AML-193 (cell line): ENCODE measurements around the gene ZNF397.
"Not testable (repeated sequence)": the region's sequence is repeated elsewhere in the genome, so short reads cannot be mapped to it uniquely, and the experiment has no call there.

Source experiments
- DNase-seq, 2 experiments: peaks; one replicate each; lab custom pipeline; 2025; lab: John Stamatoyannopoulos, UW

Gene ZNF397

DNA sequence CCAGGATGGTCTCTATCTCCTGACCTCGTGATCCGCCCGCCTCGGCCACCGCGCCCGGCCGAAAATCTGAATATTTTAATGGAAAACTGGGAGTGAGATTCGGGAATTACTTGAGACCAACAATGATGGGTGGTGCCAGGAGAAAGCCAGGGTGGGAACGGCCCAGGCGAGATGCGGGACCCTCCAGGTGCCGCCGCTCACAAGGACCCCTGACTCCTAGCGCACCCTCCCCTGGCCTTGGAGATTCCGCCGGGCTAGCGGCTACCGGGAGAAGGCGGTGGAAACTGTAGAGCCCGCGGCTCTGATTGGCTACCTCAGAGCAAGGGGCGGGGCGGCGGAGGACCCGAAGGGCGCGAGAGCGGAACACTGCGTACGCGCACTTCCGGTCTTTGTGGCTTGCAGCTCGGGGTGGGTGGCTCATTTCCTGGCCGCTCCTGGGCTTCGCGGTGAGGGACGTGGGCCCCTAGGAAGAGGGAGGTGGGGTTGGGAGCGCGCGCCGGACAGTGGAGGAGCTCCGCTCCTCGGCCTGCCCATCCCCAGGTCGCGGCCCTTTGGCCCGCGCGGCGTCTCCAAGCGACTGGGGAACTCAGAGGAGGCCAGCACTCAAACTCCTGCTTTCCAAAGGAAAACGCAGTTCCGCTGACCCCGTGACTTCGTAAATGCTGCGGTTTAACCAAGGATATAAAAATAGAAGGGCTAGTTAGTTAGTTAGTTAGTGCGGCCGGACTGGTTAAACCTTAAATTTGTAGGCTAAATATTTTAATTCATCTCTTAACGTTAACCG lies at the start of gene ZNF397:
Gene ZNF397, plus strand, starts transcription at position 371 of the 784 bp plus-strand sequence. CDS start 1,437 bp downstream, outside the sequence.
- DNase-seq, result peak; percentile 93 to 94

DNA sequence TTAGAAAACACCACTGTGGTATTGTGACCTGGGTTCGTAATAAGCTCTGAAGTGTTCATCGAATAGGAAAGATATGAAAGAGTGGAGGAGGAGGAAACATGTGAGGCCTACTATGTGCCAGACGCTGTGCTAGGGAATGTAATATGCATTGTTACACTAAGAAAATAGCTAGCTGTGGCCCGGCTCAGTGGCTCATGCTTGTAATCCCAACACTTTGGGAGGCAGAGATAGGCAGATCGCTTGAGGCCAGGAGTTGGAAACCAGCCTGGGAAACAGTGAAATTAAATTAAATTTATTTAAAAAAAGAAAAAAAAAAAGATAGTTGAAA lies 49.2 kb upstream of the ZNF397 start:
- DNase-seq, result no peak

DNA sequence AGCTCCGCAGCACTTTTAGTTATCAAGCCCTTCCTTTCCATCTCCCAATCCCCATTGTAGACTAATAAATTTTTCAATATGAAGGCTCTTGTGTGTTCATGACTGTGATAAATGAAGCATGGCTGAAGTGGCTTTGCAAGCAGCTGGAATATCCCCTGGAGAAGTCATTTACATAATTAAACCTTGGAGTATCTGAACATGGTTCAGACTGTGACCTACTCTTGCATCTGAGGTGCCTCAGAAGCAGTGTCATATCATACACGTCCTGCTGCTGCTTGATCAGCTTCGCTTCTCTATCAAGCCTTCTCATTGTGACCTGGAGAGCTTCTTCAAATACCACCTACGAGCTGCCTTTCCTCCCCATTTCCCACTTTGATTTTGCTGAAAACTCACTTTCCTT lies 48.4 kb upstream of the ZNF397 start:
- no peak for DNase-seq

DNA sequence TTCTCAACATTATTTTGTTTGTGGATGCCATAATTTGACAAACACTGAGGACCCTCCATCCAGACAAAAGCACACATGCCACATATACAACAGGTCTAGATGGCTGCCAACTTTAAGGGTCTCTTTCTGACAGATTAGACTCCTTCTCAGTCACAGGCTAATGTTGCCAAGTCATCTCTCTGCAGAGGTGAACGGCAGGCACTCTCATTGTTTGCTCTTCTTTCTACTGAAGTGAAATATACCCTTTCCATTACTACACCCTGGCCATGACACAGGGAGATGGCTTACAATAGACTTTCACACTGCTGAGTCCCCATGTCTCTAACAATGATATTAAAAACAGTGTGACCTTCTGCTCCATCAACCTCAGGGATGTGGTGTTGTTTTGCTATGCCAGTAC lies 47.5 kb upstream of the ZNF397 start:
- no peak for DNase-seq

DNA sequence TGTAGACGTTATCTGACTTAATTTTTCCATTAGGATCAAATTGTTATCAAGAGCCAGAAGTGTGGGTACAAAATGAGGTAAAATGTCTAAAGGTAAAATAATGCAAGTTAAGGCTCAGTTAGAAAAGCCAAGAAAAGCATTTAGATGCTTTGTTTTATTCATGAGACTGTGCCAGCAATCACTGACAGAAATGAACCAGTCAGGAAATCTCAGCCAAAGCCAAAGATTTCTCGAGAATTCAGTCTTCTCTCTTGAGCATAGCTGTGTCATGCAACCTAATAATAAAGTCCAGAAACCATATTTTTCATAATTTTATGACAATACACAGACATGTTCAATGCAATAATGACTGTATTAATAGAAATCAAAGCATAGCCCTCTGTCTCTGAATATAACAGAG lies 43.5 kb upstream of the ZNF397 start:
- DNase-seq, result no peak

DNA sequence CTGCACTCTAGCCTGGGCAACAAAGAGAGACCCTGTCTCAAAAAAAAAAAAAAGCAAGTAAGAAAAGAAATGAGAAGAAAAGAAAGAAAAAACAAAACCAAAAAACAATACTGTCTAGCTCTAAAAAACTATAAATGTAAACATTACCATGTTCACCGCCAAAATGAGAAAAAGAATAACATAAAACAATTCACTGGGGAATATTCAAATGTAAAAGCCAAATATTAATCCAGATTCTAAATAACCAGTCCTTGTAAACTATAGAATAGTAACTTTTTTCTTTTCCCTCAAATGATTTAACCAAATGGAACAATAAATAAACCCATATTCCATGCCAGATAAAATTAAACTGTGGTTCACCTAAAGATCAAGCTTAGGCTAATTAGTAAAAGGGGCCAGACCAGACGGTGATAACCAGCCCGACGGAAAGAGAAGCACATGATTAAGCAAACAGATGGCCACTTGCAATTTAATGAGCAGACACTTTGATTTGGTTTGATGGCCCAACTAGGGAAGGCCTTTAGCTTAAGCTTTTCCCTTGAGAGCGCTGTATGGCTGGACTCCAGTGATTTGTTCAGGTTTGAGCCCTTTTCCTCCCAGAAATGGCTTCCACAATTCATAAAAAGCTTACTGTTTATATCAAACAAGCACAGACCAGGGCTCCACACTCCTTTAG lies 39.4 kb upstream of the ZNF397 start:
- no peak for DNase-seq

DNA sequence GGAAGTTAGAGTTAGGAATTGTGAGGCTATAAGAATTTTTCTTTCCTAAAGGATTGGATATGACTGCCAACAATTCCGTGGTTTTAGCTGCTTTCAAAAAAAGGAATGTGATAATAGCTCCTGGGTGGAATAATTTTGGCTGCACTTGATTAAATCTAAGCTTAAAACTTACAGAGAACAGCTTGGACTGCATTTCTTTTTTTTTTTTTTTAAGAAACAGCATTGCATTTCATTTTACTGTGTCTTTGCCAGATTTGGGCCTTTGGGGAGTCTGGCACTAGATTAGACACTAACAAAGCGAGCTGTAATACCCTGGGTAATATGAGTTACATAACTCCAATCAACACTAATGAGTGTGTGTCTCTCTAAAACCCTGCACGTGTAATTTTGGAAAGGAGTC lies 37.8 kb upstream of the ZNF397 start:
- no peak for DNase-seq

DNA sequence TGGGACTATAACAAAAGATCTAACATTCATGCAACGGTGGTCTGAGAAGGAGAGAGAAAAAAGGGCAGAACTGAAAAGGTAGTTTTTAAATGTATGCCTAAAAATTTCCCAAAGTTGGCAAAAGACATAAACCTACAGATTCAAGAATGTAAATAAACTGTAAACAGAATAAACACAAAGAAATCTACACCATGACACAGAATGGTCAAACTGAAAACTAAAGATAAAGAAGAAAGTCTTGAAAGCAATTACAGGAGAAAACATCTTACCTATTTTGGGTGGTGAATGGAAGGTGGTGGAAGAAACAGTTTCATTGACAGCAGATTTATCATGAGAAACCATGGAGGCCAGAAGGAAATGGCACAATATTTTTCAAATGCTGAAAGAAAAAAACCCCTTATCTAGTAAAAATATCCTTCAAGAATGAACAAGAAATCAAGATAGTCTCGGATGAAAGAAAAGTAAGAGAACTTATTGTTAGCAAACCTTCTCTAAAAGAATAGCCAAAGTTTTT lies 35.6 kb upstream of the ZNF397 start:
- no peak for DNase-seq

DNA sequence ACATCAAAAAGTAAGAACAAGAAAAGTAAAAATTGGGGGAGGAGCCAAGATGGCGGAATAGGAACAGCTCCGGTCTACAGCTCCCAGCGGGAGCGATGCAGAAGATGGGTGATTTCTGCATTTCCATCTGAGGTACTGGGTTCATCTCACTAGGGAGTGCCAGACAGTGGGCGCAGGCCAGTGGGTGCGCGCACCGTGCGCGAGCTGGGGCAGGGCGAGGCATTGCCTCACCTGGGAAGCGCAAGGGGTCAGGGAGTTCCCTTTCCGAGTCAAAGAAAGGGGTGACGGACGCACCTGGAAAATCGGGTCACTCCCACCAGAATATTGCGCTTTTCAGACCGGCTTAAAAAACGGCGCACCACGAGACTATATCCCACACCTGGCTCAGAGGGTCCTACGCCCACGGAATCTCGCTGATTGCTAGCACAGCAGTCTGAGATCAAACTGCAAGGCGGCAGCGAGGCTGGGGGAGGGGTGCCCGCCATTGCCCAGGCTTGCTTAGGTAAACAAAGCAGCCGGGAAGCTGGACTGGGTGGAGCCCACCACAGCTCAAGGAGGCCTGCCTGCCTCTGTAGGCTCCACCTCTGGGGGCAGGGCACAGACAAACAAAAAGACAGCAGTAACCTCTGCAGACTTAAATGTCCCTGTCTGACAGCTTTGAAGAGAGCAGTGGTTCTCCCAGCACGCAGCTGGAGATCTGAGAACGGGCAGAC lies 34.9 kb upstream of the ZNF397 start:
- not testable (repeated sequence) for DNase-seq

DNA sequence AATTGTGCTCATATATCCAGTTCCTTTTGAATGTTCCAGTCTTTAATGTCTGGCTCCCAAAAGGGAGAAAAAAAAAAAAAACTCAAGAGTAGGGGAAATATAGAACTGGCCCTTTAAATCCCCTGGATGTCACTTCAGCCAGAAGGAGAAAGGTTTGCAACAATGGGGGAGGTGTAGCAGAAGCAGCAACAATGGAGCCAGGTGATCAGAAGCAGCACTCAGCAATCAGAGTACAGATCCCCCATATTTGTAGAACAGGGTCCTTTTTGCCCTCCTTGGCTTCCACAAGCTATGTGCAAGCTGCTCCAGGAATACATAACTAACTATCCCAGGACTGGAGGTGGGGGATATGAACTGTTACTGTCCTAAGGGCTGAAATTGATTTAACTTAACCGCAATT lies 25.8 kb upstream of the ZNF397 start:
- no peak for DNase-seq

DNA sequence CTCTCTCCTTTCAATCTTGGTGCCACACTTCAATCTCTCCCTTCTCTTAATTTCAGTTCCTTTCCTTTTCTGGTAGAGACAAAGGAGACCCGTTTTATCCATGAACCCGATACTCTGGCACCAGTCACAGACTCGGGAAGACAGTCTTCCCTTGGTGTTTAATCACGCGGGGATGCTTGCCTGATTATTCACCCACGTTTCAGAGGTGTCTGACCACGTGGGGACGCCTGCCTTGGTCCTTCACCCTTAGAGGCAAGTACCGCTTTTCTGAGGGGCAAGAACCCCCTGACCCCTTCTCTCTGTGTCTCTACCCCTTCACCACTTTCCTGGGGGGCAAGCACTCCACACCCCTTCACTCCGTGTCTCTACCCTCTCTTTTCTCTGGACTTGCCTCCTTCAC lies 24.2 kb upstream of the ZNF397 start:
- DNase-seq, result not testable (repeated sequence)

DNA sequence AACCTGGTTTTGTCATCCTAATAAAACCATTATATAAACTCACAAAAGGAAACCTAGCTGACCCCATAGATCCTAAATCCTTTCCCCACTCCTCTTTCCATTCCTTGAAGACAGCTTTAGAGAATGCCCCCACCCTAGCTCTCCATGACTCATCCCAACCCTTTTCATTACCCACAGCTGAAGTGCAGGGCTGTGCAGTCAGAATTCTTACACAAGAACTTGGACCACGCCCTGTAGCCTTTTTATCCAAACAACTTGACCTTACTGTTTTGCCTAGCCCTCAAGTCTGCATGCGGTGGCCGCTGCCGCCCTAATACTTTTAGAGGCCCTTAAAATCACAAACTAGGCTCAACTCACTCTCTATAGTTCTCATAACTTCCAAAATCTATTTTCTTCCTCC lies 21.5 kb upstream of the ZNF397 start:
- DNase-seq, result not testable (repeated sequence)

DNA sequence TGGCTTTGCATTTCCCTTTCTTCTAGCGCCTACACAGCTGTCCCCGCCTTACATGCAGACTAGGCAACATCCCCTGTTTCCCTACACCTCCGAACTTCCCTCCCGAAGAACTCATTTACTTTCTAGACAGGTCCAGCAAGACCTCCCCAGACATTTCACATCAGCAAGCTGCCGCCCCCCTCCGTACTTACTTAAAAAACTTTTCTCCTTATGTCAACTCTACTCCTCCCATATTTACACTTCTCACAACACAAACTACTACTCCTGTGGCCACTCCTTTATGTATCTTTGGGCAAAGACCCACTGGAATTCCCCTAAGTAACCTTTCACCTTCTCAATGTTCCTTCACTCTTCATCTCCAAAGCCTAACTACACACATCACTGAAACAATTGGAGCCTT lies 20.4 kb upstream of the ZNF397 start:
- DNase-seq, result no peak

DNA sequence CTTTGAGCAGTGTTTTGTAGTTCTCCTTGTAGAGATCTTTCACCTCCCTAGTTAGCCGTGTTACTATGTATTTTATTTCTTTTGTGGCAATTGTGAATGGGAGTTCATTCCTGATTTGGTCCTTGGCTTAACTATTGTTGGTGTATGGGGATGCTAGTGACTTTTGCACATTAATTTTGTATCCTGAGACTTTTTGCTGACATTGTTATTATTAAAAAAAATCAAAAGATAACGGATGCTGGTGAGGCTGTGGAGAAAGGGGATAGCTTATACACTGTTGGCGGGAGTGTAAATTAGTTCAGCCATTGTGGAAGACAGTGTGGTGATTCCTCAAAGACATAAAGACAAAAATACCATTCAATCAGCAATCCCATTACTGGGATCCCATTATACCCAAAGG lies 17.0 kb upstream of the ZNF397 start:
- DNase-seq, result no peak

DNA sequence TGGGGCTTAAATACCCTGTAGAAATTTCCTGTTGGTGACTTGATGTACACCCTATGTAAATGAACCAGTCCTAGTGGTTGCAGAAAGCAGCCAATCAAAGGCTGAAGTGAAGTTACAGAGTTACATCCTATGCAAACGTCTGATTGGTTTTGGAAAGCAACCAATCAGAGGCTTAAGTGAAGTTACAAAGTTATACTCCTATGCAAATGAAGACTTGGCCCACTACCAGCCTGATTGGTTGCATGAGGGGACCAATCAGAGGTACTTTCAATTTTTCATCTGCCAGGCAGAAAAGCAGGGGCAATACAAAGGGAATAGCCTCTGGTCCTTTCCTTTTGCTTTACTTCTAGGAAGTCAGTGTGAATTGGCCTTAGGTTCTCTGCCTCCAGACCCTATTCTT lies 13.6 kb upstream of the ZNF397 start:
- no peak for DNase-seq

DNA sequence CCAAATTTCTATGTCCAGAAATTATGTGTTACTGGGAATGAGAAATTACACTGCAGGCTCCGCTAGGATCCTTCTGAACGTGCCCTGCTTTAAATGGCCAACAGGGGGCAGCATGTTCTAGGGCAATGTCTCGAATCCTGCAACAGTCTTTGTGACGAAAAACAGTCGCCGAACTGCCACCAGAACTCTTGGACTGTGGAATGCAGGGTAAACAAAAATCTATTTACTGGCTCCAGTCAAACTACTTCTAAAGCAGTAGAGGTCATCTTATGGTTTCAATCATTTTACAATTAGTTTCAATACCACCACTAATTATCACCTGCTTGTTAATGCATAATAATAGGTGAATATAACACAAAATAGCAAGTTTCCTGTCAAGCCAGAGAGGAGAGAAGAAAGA lies 9.8 kb upstream of the ZNF397 start:
- DNase-seq, result peak; percentile 50 to 79

DNA sequence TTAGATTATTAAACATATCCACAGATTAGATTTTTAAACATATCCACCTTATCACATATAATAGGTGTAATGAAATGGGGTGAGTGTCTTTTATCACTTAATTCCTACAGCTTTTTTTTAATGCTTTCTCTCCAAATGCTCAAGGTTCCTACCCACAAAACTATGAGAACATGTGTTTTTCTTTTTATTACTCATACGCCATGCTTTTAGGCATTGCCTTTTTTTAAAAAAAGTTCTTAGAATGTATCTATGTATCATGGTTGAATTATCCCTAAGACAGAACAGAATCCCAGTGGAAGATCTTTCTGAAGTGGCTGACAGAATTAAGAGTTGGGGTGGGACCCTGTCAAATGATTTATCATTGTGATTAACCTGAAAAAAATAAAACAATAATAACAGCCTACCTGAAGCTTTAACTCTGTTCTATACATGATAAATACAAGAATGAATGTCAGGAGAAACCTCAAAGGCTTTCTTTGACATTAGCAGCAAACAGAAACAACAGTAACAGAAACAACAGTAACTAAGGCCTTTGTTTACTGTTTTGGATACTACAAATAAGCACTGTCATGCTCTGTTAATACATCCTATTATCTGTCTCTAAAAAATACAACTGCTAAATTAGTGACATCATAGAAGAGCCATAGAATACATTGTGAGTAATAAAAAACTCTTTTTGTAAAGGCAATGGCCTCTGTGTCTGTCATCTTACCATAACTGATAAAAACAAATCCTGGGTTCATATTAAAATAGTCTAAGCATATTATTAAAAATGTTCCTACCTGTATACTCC lies 4.1 kb upstream of the ZNF397 start:
- DNase-seq, result no peak

DNA sequence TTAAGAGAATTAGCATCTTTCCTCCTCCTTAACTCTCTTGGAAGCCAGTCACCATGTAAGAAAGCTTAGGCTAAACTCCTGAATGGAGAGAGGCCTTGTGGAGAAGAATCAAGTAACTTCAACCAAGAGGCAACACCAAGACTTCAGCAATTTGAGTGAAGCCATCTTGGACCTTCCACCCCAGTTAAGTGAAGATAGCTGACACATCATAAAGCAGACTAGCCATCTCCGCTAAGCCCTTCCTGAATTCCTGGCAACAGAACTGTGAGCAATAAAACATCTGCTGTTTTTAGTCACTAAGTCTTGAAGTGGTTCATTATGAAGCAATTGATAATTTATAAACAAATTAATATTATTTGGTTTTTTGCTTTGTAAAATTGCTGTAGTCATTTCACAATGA lies 1.5 kb upstream of the ZNF397 start:
- no peak for DNase-seq

DNA sequence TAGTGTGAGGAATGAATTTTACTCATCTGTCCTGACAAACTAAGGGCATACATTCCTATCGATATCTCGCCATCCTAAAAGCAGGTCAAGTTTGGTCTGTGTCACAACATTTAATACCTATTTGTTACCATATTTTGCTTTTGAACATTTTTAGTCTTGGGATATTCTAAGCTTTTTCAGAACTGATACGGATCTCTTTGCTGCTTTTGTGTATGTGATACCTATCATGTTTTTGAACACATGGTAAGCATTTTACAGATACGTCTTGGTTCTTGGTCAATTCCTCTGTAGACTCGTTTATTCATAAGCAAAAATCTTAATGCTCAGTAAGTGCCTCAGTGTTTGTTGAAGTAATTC lies 592 bp downstream of the ZNF397 start:
- no peak for DNase-seq

DNA sequence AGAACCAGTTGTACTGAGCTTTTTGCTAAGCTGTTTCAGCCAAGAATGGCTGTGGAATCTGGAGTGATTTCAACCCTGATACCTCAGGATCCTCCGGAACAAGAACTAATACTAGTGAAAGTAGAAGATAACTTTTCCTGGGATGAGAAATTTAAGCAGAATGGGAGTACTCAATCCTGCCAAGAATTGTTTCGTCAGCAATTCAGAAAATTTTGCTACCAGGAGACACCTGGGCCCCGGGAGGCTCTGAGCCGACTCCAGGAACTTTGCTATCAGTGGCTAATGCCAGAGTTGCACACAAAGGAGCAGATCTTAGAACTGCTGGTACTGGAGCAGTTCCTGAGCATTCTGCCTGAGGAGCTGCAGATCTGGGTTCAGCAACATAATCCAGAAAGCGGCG lies 1.6 kb downstream of the ZNF397 start:
- DNase-seq, result no peak

DNA sequence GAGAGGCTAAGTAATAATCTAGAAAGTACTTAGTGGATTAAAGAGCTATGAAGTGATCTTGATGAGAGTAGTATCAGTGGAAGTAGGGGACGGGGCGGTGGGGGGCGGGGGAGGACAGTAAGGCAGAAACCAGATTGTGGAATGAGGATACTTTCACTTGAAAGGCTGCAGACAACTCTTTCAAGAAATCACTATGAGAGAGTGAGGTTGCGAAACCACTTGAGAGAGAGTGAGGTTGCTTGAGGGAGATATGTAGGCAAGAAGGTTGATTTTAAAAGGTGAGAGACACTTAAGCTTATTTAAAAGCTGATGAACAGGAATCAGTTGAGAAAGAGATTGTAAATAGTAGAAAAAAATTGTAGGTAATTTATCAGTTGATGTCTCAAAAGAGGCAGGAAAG lies 3.8 kb downstream of the ZNF397 start:
- no peak for DNase-seq

DNA sequence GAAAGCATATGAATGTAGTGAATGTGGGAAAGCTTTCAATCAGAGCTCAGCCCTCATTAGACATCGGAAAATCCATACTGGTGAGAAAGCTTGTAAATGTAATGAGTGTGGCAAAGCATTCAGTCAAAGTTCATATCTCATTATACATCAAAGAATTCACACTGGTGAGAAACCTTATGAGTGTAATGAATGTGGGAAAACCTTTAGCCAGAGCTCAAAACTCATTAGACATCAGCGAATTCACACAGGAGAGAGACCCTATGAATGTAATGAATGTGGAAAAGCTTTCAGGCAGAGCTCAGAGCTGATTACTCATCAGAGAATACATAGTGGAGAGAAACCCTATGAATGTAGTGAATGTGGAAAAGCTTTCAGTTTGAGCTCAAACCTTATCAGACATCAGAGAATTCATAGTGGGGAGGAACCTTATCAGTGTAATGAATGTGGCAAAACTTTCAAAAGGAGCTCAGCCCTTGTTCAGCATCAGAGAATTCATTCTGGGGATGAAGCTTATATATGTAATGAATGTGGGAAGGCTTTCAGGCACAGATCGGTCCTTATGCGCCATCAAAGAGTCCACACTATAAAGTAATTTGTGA lies 5.0 kb downstream of the ZNF397 start:
- DNase-seq, result no peak
